Fibroblast of upper back skin (primary cell): ENCODE results near the gene LARP6.
"Not testable (repeated sequence)": the region's sequence is repeated elsewhere in the genome, so short reads cannot be mapped to it uniquely, and the experiment has no call there.

ENCODE experiments used
- DNase-seq: peaks from one replicate; pipeline ENCODE4 v3.0.0-alpha.2; 2013

The LARP6 gene

GRCh38 chr15:70858614-70859321, 4.8 kb upstream of the LARP6 start:
- DNase-seq = not testable (repeated sequence)

DNA sequence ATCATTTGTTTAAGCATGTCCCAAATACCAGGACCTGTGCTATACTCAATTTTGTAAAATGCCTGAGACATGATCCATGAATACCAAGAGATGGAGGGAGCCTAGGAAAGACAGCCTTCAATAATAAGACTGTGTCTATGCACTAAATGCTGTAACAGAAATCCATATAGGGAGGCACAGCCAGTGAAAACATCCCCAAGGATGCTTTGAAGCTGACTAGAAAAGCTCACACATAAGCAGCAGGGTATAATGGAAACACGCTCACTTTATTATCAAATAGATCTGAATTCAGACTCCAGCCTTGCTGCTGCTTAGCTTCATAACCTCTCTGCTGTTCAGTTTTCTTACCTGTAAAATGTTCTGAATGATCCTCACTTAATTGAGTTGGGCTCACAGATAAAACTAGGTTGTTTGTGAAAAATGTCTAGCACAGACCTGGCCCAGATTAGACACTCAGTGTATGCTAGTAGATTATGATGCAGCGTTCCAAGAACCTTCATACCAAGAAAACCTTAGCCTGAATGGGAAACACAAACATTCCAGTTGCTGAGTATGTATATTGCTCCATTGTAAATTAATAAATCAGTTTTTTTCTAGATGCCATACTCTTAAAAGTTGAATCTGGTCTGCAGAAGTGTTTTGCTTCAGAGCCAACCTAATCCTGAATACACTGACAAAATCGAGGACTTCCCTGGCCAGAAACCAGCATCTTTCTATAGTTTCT, 3.8 kb upstream of the LARP6 start:
- DNase-seq = peak; percentile 76

DNA sequence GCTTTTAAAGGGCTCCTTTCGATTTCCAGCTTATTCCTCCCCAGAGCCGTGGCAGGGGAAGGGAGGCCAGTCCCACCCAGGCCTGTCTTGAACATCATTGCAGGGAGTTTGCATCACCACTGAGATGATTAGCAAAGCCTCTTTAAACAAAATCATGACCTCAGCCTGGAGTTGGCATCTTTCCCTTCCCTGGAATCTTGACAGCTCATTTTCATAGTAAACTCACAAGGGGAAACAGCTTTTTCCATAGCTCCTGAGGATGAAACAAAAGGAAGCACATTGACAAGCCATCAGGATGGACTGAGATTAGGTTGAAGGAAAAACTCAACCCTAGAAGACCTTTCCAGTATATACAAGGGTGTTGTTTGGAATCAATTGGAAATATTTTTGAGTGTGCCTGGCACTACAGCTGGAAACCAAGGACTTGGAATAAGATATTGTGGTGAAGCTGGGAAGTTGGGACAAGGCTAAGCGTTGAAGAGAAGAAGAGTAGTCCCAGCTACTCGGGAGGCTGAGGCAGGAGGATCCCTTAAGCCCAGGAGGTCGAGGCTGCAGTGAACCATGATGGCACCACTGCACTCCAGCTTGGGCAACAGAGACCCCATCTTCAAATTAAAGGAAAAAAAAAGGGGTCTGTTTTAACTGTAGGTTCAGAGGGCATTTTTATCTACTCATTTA, 3.1 kb upstream of the LARP6 start:
- peak; percentile 100 for DNase-seq

GRCh38 chr15:70856177-70856883, 2.4 kb upstream of the LARP6 start:
- peak; percentile 83 for DNase-seq

DNA sequence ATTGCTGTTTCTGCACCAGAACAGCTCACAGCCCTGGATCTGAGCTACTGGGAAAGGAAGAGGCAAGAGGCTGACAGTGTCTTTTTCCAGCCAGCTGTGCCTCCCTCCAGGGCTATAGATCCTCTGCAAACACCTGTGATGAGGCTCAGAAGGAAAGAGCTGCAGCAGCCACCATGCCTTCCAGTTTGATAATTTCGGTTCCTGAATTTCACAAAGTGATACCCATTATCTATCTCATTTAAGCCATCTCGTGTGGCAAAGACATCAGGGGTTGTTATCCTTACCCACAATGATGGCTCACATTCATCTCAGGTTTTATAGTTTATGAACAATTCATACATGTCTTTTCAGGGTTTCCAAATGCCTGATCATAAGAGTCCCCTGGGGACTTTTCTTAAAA, 1.8 kb upstream of the LARP6 start:
- DNase-seq = no peak

DNA sequence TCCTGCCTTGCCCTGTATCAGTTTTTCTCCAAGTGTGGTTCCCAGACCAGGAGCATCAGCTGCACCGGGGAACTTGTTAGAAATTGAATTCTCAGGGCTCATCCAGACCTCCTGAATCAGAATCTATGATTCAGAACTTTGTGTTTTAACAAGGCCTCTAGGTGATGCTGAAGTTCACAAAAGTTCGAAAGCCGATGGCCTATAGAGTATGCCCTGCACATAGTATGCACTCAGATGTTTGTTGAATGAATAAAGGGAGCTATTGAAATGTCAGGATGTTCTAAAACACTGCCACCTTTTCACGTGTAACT, 664 bp upstream of the LARP6 start:
- peak; percentile 66 for DNase-seq

DNA sequence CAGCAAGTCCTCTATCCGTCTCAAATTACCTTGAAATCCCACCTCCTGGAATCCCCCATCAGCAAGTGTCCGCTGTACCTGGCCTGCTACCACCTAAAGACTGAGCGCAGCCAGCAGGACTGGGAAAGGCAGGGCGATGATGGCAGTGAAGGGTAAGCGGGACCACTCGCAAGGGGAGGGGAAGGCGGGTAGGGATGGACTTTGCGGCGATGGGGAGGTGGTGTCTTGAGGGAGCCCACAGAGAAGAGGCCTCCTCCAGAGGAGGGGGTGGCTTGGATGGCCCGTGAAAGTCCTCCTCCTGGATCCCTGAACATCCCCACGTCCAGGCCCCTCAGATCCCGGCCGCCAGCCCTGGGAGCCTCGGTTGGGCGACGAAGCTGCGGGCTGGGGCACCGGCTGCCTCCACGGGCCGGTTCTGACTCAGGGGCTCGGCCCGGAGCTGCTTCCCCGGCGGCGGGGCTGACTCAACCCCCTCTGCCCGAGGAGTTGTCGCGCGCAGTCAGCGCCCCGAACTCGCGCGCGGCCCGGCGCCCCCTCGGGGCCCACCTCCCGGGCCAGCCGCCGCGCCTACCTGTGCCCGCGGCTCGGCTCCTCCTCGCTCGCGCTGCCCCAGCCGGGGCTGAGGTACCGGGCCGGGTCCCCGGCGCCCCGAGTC, 512 bp downstream of the LARP6 start:
- no peak for DNase-seq

DNA sequence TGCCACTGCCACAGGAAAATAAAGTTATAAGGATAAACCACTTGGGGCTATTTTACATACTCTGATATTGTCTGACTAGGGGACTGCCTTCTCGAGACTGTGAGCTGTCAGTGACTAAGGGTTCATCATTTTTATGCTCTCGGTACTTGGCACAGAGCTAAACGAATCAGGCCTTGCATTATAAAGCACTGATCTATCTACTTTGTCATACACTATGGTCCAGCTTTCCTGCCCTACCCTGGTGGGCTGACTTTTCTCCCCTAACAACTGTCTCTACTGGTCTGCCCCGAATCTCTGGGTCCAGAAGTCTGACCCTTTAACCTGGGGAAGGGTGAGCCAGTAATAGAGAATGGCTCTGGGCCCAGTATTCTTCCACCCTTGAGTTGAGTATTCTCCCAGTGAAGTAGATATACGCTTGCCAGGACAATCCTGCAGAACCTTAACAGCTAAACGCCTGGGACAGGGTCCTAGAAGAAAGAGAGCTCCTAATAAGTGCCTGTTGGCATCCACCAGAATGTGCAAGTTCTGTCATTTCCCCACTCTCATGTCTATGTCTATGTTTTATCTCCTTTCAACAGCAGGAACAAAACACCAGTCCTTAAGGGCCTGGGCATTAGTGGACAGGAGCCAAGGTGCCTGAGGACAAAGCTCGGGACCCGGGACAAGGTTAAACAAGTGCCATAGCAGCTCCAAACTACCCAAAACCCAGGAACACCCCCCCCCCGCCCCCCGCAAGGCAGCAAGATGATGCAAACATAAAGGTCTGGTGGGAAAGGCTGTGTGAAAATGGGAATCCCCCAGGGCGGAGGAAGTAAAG, 1.2 kb downstream of the LARP6 start:
- peak; percentile 76 for DNase-seq

DNA sequence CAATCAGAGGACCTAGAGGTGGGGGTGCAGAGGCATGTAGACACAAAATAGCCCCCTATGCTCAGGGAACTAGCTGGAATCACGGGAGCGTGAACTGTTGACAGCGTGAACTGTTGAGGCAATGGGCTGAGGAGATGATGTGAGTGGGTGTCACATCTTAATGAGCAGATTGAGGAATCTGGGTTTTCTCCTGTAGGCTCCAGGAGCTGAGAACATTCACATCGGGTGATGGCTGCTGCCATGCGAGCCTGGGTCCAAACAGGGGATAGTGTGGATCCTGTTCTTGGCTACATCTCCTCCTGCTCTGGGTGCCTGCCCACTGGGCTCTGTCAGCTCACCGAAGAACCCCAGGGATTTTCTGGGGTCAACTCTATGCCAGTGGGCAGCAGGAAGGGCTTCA, 2.1 kb downstream of the LARP6 start:
- no peak for DNase-seq

GRCh38 chr15:70845602-70846360, 8.2 kb downstream of the LARP6 start:
- no peak for DNase-seq

GRCh38 chr15:70837476-70837875, 16.5 kb downstream of the LARP6 start:
- no peak for DNase-seq

- no peak for DNase-seq
These were observed 18.1 kb downstream of the LARP6 start for GRCh38 chr15:70835841-70836240.

GRCh38 chr15:70835415-70835814, 18.5 kb downstream of the LARP6 start:
- no peak for DNase-seq

- DNase-seq = no peak
These were observed 19.0 kb downstream of the LARP6 start for GRCh38 chr15:70834999-70835398.

- peak; percentile 88 for DNase-seq
These were observed 19.8 kb downstream of the LARP6 start for GRCh38 chr15:70833861-70834765.

- DNase-seq = no peak
These were observed 20.5 kb downstream of the LARP6 start for GRCh38 chr15:70833422-70833821.

- no peak for DNase-seq
These were observed 21.8 kb downstream of the LARP6 start for GRCh38 chr15:70832176-70832575.

- no peak for DNase-seq
These were observed 22.7 kb downstream of the LARP6 start for GRCh38 chr15:70831094-70831911.

DNA sequence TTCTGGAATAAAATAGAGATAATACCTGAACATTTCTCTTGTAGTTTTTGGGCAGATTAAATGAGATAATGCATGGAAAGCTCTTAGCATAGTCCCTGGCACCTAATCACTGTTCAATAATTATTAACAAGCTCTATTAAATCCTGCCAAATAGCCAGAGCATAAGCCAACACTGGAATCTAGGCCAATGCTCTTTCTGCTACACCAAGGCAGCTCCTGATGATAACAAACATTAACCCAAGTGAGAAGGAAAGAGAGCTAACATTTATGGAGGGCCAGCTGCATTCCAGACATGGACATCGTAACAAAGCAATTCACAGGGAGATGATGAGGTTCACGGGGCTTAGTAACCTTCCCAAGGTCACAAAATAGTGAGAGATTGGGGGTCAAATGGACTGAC, 23.3 kb downstream of the LARP6 start:
- DNase-seq = no peak
